GM21825 (cell line): ENCODE measurements around the gene BPIFA2.

Experiments
- ATAC-seq: cut with Tn5 transposase; IDR thresholded peaks from one replicate; pipeline ENCODE4 v1.9.1; 2021; ENCODE audit warnings: mild to moderate bottlenecking, moderate library complexity; ENCODE audit not compliant: unreplicated experiment

The BPIFA2 gene

DNA sequence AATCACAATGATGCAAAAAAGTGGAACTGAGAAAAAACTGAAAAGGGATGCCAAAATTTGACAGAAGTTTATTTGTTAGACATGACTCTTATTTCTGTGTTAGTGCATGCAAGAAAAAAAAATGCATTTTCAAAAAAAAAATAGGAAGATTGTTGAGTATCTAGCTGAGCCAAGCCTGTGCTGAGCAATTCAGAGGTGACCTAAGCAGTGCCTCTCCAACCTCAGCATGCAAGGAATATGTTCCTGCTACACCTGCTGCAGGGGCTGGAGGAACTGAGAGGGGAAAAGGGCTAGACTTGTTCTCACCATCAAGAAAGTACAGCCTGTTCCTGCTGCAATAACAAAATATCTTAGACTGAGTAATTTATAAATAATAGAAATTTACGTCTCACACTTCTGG is 24.0 kb downstream of the BPIFA2 start:
- no peak for ATAC-seq

DNA sequence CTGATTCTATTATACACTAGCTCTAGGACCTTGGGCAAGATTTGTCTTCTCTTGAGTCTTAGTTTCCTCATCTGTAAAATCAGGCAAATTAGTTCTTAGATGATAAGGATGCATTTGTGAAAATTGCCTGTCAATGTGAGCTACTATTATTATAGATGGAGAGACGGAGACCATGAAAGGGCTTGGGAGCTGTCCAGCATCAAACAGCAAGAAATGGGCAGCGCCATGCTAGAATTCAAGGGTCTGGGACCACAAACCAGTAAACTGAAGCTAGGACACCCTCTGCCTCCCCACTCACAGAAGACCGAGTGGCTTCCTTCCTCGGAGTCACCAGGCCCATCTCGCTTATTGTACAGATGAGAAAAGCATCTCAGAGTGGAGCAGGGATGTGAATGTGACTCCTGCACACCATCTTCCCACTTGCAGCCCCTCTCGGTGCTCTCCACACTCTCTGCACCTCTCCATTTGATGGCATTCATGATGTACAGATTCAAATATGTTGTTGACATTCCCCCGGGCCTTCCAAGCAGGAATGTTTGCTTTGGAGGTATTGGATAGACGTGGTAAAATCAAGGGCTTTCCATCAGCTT is 25.0 kb downstream of the BPIFA2 start:
- ATAC-seq: no peak

DNA sequence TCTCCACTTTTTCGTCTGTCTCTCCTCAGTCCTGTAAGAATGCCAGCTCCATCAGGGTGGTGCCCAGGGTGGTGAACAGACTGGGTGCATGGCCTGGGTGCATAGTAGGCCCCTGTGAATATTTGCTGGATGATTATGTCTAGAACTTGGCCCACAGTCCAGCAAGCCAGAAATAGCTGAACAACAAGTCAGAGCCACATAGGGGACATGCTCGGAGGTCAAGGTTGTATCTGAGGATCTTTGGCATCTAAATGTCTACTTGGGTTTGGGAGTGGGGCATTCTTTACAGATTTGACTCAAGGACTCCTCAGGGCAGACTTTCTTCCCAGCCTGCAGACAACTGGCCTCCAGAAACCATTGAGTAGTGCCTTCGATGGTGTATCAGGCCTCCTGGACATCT is 31.1 kb downstream of the BPIFA2 start:
- ATAC-seq: no peak

DNA sequence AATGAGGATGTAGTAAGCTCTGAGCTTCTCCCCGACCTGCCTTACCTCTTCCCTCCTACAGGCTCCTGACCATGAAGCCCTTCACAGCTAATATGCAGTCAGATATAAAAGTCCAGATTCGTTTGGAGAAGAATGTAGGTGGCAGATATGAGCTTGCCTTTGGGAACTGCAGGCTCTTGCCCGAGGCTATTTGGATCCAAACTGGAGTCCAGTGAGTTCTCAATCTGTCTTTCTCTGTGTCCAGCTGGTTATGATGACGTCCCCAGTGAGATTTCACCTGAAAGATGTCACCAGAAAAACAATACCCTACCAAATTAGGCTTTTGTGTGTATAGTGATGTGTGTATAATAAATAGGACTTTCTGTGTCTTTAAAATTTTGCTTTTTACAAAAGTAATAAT is 34.5 kb downstream of the BPIFA2 start:
- ATAC-seq: no peak

DNA sequence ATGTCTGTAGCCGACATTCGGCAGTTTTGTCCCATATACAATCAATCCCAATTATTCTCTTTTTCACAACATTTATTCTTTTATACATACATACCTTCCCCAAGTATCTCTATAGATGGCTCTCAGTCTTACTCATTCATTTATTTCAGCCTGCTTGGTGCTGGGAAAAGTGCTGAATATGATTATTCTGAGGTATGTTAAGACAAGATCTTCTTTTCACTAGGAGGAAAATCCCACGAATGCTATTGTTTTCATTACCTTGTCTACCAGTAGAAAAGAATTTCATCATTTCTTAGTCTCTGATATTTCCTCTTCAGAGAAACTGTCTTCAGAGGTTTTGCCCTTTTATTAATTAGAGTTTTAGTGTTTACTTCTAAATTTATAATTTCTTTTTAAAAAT is 35.5 kb downstream of the BPIFA2 start:
- no peak for ATAC-seq

DNA sequence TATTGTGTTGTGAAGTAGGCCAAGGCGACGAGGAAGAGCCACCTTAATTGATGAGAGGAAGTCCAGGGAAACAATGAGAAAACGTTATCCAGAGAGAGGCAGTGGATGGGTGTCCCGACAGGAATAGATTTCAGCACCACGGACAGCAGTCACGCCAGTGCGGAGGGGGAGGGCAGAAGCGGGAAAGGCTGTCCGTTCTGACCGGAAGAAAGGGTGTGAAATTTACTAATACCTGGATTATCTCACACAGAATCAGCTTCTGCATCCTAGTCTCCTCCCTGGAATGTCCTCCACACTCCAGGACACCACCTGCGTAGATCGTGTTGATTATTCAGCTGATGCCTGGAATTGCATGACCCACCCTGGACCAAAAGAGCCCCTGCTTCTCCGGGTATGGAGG is 41.8 kb downstream of the BPIFA2 start:
- no peak for ATAC-seq

DNA sequence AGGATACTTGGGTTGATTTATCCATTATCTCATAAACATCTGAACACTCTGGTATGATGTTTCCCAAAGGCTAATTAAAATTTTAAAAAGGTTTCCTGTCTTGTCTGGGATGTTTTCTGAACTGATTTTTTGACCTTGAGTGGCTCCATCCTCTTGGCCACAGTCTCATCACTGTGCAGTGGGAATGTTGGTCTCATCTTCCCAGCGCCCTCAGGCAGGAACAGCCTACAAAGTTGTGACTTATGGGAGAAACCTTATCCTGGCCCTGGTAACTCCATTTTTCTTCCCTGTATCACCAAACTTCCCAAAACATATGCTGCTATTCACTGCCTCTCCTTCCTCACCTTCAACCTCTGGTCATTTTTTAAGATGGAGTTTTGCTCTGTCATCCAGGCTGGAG is 42.4 kb downstream of the BPIFA2 start:
- no peak for ATAC-seq

DNA sequence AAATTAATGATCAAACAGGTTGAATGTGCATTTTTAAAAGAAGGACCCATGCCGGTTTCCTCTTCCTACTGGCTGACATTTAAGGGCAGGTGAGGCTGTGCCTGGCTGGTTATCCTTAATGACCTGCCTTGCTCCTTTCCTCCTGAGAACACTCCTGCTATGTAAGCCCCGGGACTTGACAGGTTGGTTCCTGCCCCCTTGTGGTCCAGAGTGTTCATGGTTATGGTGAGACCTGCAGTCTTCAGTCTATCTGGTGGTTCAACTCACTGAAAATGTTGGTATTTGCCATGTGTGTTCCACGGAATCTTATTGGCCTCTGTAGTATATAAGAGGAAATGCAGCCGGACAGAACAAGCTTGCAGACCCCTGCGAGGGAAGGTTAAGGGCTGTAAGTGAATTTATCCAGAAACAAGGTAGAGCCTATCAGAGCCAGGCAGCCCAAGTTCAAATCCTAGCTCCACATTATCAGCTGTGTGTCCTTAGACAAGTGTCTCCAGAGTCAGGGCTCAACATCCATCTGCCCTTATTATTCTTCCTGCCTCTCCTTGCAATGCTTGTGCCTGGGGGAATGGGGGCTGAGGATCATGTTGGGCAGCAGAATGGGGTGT is 44.0 kb downstream of the BPIFA2 start:
- no peak for ATAC-seq

DNA sequence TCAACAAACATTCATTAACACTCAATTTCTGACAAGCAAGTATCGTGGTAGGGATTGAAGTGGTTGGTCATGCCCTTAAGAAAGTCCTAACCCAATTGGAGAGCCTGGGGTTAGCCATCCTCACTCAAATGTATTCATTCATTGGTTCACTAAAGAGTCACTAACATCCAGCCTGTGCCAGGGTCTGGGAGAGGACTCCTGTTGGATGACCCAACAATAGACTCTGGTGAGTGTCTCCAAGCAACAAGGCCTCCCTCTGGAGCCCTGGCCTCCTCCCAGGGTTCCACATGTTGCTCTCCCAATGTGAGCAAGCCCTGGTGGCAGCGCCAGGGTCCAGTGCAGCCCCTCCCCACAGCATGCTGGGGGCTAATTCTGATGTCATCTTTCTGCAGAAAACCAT is 49.1 kb downstream of the BPIFA2 start, which contains the start of gene BPIFA3:
BPIFA3 (plus strand) TSS at position 301 of the 400 bp plus-strand sequence. CDS start 185 bp downstream, outside the sequence.
- no peak for ATAC-seq

DNA sequence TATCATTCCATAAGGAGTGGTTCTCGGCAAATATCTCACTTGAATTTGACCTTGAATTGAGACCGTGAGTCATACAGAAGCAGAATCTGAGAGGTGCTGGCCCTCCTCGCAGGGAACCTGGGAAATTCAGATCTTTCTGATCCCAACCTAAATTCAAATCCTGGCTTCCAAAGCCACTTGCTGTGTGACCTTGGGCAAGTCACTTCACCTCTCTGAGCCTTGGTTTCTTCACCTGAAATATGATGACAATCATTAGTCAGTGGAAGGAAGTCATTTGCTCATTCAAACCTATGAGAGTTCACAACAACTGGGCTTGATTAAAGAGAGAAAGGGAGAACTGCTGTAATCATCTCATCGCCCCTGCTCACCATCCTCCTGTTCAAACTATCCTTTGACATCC is 56.4 kb downstream of the BPIFA2 start:
- ATAC-seq: no peak

DNA sequence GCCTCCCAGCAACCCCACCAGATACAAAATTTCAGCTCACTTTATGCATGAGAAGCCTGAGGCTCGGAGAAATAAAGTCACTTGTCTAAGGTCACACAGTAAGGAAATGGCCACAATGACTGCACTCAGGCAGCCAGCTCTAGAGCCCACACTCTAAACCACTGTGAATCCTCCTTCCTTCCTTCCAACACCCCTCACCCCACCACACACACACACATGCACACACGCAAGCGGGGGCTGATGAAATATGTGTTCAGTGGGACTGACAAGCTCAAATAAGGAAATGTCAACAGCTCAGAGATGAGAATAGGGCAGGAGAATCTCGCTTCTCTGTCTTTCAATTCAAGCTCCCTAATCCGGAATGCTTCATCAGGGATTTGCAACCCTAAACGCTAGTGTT is 61.9 kb downstream of the BPIFA2 start:
- ATAC-seq: no peak
